Upper lobe of left lung (tissue), 6 donors: ENCODE results near the gene SPX. TPM values are rescaled to one million over a fixed set of nuclear protein-coding genes. Genes with fewer than 3 reads are reported as not detected.
A peak's percentile ranks its signal among the peaks of the same experiment; 100 is the strongest.

ENCODE experiments used
- ATAC-seq, 2 donors: fragments of 200-7000 bp; cut with Tn5 transposase; one replicate each; pipeline ENCODE4 v1.9.1; 2022; ENCODE audit warnings: mild to moderate bottlenecking in 2 of 2, moderate library complexity in 2 of 2; ENCODE audit not compliant: low FRiP score in 2 of 2
- DNase-seq, 2 donors: peaks; one replicate each; pipeline ENCODE4 v3.0.0-alpha.2; 2019 to 2020
- H3K27ac ChIP-seq, 4 donors: fragments of 200-600 bp; sonication (generic); one replicate each; pipeline ENCODE4 v1.5.1; 2016 to 2019
- H3K27me3 ChIP-seq, 4 donors: fragments of 200-600 bp; sonication (generic); one replicate each; pipeline ENCODE4 v1.5.1; 2017 to 2019
- H3K36me3 ChIP-seq, 4 donors: fragments of 200-600 bp; sonication (generic); one replicate each; pipeline ENCODE4 v1.5.1; 2016 to 2019
- H3K4me1 ChIP-seq, 4 donors: fragments of 200-600 bp; sonication (generic); one replicate each; pipeline ENCODE4 v1.5.1; 2018 to 2019
- H3K4me3 ChIP-seq, 4 donors: fragments of 200-600 bp; sonication (generic); one replicate each; pipeline ENCODE4 v1.5.1; 2017 to 2019; ENCODE audit warnings: mild to moderate bottlenecking in 2 of 4, moderate library complexity in 1 of 4
- H3K9me3 ChIP-seq, 4 donors: fragments of 200-600 bp; sonication (generic); one replicate each; pipeline ENCODE4 v1.5.1; 2018 to 2019
- CTCF ChIP-seq, 6 experiments: fragments of 450-650 bp in 4 of 6; fragments of 200-600 bp in 2 of 6; sonication (generic) in 2 of 6; IDR thresholded peaks; one replicate each; pipeline ENCODE4 v1.5.1; 2016 to 2019; ENCODE audit warnings: antibody characterized with exemption in 6 of 6
- EP300 ChIP-seq, 4 donors: sonication (generic); formaldehyde crosslinking; IDR thresholded peaks; one replicate each; pipeline ENCODE4 v1.5.1; 2017; ENCODE audit warnings: antibody characterized with exemption in 4 of 4, control low read depth in 2 of 4
- POLR2A ChIP-seq, 4 donors: fragments of 450-650 bp; IDR thresholded peaks; one replicate each; pipeline ENCODE4 v1.5.1; 2016 to 2017; ENCODE audit warnings: antibody characterized with exemption in 4 of 4, mild to moderate bottlenecking in 2 of 4
- POLR2AphosphoS5 ChIP-seq, 2 donors: sonication (generic); formaldehyde crosslinking; IDR thresholded peaks; one replicate each; pipeline ENCODE4 v1.5.1; 2017; ENCODE audit warnings: antibody characterized with exemption in 2 of 2
- WGBS, 2 donors: methylation state at CpG; one replicate each; pipeline ENCODE4 v1.1.5; 2017 to 2018; 5-methylcytosine and 5-hydroxymethylcytosine counted together
- total RNA-seq, 6 donors: library from RNA; depleted of rRNA in 4 of 6; stranded (reverse); fragments of >200 nt in 4 of 6; gene quantifications; one replicate each; pipeline versions ENCODE4 v1.1.0 to v1.2.1, GENCODE V29; 2016 to 2021
- donor health status: DM: no; HTN: no; CAD: no; lungs with moderate emphysema.
- donor health status: DM: no; HTN: yes; CAD: no; lungs with severe emphysema.

SPX gene
- total RNA-seq, 6 donors from 2014 or later = 0.40 to 1.2 (median 0.88) TPM; not detected in 2

GRCh38 chr12:21485998-21486397, 40.1 kb upstream of the SPX start:
- H3K27ac ChIP-seq = no peak overlapping the region
- ATAC-seq (no peak), DNase-seq (no peak)
- H3K27me3 ChIP-seq = no peaks in the 10 kb centered on the region
- peaks cover 0 to 70% (median 24%) of the 10 kb centered on the region in 4 donors for H3K36me3 ChIP-seq
- H3K4me3 ChIP-seq = no peak overlapping the region
- TF ChIP-seq POLR2AphosphoS5 (IDR thresholded peaks at IDR 0.05) (no peak), POLR2A (IDR thresholded peaks at IDR 0.05) (no peak), CTCF (IDR thresholded peaks at IDR 0.05) (no peak), EP300 (IDR thresholded peaks at IDR 0.05) (no peak)
- no peaks in the 10 kb centered on the region for H3K9me3 ChIP-seq
- no peaks in the 10 kb centered on the region for H3K4me1 ChIP-seq

- TF ChIP-seq POLR2AphosphoS5 (IDR thresholded peaks at IDR 0.05) (no peak), EP300 (IDR thresholded peaks at IDR 0.05) (no peak), POLR2A (IDR thresholded peaks at IDR 0.05) (no peak), CTCF (IDR thresholded peaks at IDR 0.05) (no peak)
- no peak for DNase-seq
- no peaks in the 10 kb centered on the region for H3K27me3 ChIP-seq
- no peak overlapping the region for H3K4me3 ChIP-seq
- no peak for ATAC-seq
- no peaks in the 10 kb centered on the region for H3K9me3 ChIP-seq
- peaks cover 32 to 44% (median 36%) of the 10 kb centered on the region in 4 donors for H3K4me1 ChIP-seq
- H3K27ac ChIP-seq = peak overlapping the region in 1 of 4 donors; percentile 91
- 59 to 81% methylated on average over 2 of the region's 2 CpGs for WGBS, 2 donors
- peaks cover 3 to 42% (median 27%) of the 10 kb centered on the region in 4 donors for H3K36me3 ChIP-seq
Measured at GRCh38 chr12:21499765-21500164, 26.3 kb upstream of the SPX start.

- H3K4me1 ChIP-seq = peaks cover 32 to 51% (median 37%) of the 10 kb centered on the region in 4 donors
- ATAC-seq = no peak
- DNase-seq = no peak
- TF ChIP-seq EP300 (IDR thresholded peaks at IDR 0.05) (no peak), POLR2AphosphoS5 (IDR thresholded peaks at IDR 0.05) (no peak), POLR2A (IDR thresholded peaks at IDR 0.05) (no peak)
- H3K9me3 ChIP-seq = no peaks in the 10 kb centered on the region
- peaks cover 3 to 31% (median 21%) of the 10 kb centered on the region in 4 donors for H3K36me3 ChIP-seq
- 11 to 13% methylated on average over 8 of the region's 8 CpGs for whole genome bisulfite sequencing, 2 donors
- H3K27ac ChIP-seq = peak overlapping the region; percentile 89 to 91 (median 90)
- H3K27me3 ChIP-seq = no peaks in the 10 kb centered on the region
- H3K4me3 ChIP-seq = peak overlapping the region; percentile 61 to 95 (median 86)
Measured at GRCh38 chr12:21500786-21501257, 25.3 kb upstream of the SPX start.

- WGBS, 2 donors = 0% methylated on average over 9 to 57 of the region's 61 CpGs
- H3K4me1 ChIP-seq = peaks cover 35 to 51% (median 38%) of the 10 kb centered on the region in 4 donors
- TF ChIP-seq POLR2AphosphoS5 (IDR thresholded peaks at IDR 0.05) (peak; percentile 78 to 85), CTCF (IDR thresholded peaks at IDR 0.05) (no peak), POLR2A (IDR thresholded peaks at IDR 0.05) (peak; percentile 14 to 81 (median 64))
- H3K9me3 ChIP-seq = no peaks in the 10 kb centered on the region
- ATAC-seq (peak; percentile 99), DNase-seq (peak; percentile 91 to 93)
- H3K27me3 ChIP-seq = no peaks in the 10 kb centered on the region
- H3K36me3 ChIP-seq = peaks cover 3 to 24% (median 15%) of the 10 kb centered on the region in 4 donors
- peak within 1 kb of the TSS; percentile 89 to 91 (median 90) for H3K27ac ChIP-seq
- H3K4me3 ChIP-seq = peak within 1 kb of the TSS; percentile 78 to 95 (median 92)
Measured at GRCh38 chr12:21501258-21502163, 24.6 kb upstream of the SPX start, which contains the start of the genes GOLT1B and RECQL. TSS of gene GOLT1B (plus strand) at chr12:21501789. CDS start at chr12:21501924, 135 bp downstream. TSS of gene RECQL (minus strand) at chr12:21501635. CDS start at chr12:21499570, 2,065 bp downstream.

GRCh38 chr12:21502164-21502496, 24.0 kb upstream of the SPX start:
- peak in 1 of 2 donors; percentile 51 for DNase-seq
- 0 to 1% methylated on average over 10 to 13 of the region's 14 CpGs for WGBS, 2 donors
- TF ChIP-seq CTCF (IDR thresholded peaks at IDR 0.05) (no peak), EP300 (IDR thresholded peaks at IDR 0.05) (no peak), POLR2AphosphoS5 (IDR thresholded peaks at IDR 0.05) (no peak), POLR2A (IDR thresholded peaks at IDR 0.05) (no peak)

More at GRCh38 chr12:21502164-21502496, 24.0 kb upstream of the SPX start:
- peaks cover 3 to 18% (median 10%) of the 10 kb centered on the region in 4 donors for H3K36me3 ChIP-seq
- H3K27me3 ChIP-seq = no peaks in the 10 kb centered on the region
- peaks cover 35 to 51% (median 38%) of the 10 kb centered on the region in 4 donors for H3K4me1 ChIP-seq
- peak; percentile 11 to 30 for ATAC-seq
- no peaks in the 10 kb centered on the region for H3K9me3 ChIP-seq
- peak overlapping the region; percentile 78 to 95 (median 92) for H3K4me3 ChIP-seq
- peak overlapping the region; percentile 89 to 91 (median 90) for H3K27ac ChIP-seq
